ENCODE results near the gene IMPACT. TPM values are rescaled to one million over a fixed set of nuclear protein-coding genes. Genes with fewer than 3 reads are reported as not detected.

Gene IMPACT
- total RNA-seq, 1 experiment from 2014 or later: 48.8 TPM

GRCh38 chr18:24497031-24497754 lies 70.7 kb downstream of the IMPACT start (continued):
- no peak for TF ChIP-seq TP53 (CRISPR knock-in tag; IDR thresholded peaks at IDR 0.05)

GRCh38 chr18:24499814-24500213 lies 73.3 kb downstream of the IMPACT start:
- no peak overlapping the region for H3K27ac Mint-ChIP-seq
- ATAC-seq (no peak), DNase-seq (ENCODE audit: low spot score) (no peak)
- H3K4me3 Mint-ChIP-seq: no peak overlapping the region
- POLR2A ChIA-PET: no interaction called here
- TF ChIP-seq ZNF232 (CRISPR knock-in tag; IDR thresholded peaks at IDR 0.05) (no peak), NR1H2 (CRISPR knock-in tag; IDR thresholded peaks at IDR 0.05) (no peak), ZSCAN18 (CRISPR knock-in tag; IDR thresholded peaks at IDR 0.05) (no peak), TP53 (CRISPR knock-in tag; IDR thresholded peaks at IDR 0.05) (no peak)
- no peaks in the 10 kb centered on the region for H3K36me3 Mint-ChIP-seq
- CTCF ChIA-PET: interaction anchor here (0.9 to 3.8 kb wide), 2 partner anchors 11 to 14 kb away, joined by 3 to 23 read pairs; no protein-coding TSS in a partner anchor
- no peaks in the 10 kb centered on the region for H3K27me3 Mint-ChIP-seq (ENCODE audit: low read depth)
- no peaks in the 10 kb centered on the region for H3K9me3 Mint-ChIP-seq
- H3K4me1 Mint-ChIP-seq: peaks cover 3% of the 10 kb centered on the region; the same call in 1 of the 2 replicates

- Mint-ChIP-seq H3K9me3 (no peaks in the 10 kb centered on the region), H3K27ac (no peak overlapping the region), H3K27me3 (ENCODE audit: low read depth) (no peaks in the 10 kb centered on the region), H3K4me1 (peaks cover 3% of the 10 kb centered on the region; the same call in 1 of the 2 replicates), H3K4me3 (no peak overlapping the region), H3K36me3 (no peaks in the 10 kb centered on the region)
- ChIA-PET CTCF (interaction anchor here (0.9 to 3.8 kb wide), 2 partner anchors 11 to 14 kb away, joined by 3 to 23 read pairs; no protein-coding TSS in a partner anchor), POLR2A (no interaction called here)
- TF ChIP-seq GABPB1 (CRISPR knock-in tag; IDR thresholded peaks at IDR 0.05): no peak
- no peak for TF ChIP-seq ATF1 (CRISPR knock-in tag; IDR thresholded peaks at IDR 0.05)
- no peak for TF ChIP-seq ZSCAN18 (CRISPR knock-in tag; IDR thresholded peaks at IDR 0.05)
- TF ChIP-seq CREB1 (CRISPR knock-in tag; IDR thresholded peaks at IDR 0.05): no peak
- no peak for TF ChIP-seq E2F4 (CRISPR knock-in tag; IDR thresholded peaks at IDR 0.05; ENCODE audit: borderline replicate concordance, low read depth)
- TF ChIP-seq IRF2 (CRISPR knock-in tag; IDR thresholded peaks at IDR 0.05; ENCODE audit: borderline replicate concordance, low read depth): no peak
- no peak for TF ChIP-seq ZBTB43 (CRISPR knock-in tag; IDR thresholded peaks at IDR 0.05)
- TF ChIP-seq ARID4B (CRISPR knock-in tag; IDR thresholded peaks at IDR 0.05; ENCODE audit: borderline replicate concordance): no peak
- ATAC-seq (no peak), DNase-seq (ENCODE audit: low spot score) (no peak)
Observed at GRCh38 chr18:24500217-24500616, 73.7 kb downstream of the IMPACT start.

All from WTC11 (cell line).